HCT116 (cell line): ENCODE results near the gene UBE3B.

Experiments used
- CEBPB ChIP-seq: IDR thresholded peaks from 2 replicates; pipeline ENCODE4 v1.6.1; 2012; ENCODE audit warnings: low read depth
- CTCF ChIP-seq, 3 experiments: fragments of 200-600 bp in 1 of 3; sonication (generic) in 1 of 3; IDR thresholded peaks in 2 of 3; conservative IDR thresholded peaks in 1 of 3; 2 replicates each; pipeline ENCODE4 v1.5.1; 2012 to 2017; ENCODE audit warnings: low read depth in 2 of 3, low read length in 2 of 3, antibody characterized with exemption in 1 of 3, borderline replicate concordance in 1 of 3, control low read depth in 1 of 3, mild to moderate bottlenecking in 1 of 3, mixed read lengths in 1 of 3, mixed run types in 1 of 3, moderate library complexity in 1 of 3; ENCODE audit not compliant: insufficient read depth in 1 of 3
- EZH2 ChIP-seq: fragments of 200-600 bp; sonication (generic); IDR thresholded peaks from 2 replicates; pipeline ENCODE4 v1.6.1; 2017; ENCODE audit warnings: antibody characterized with exemption, mixed run types
- JUND ChIP-seq: IDR thresholded peaks from 2 replicates; pipeline ENCODE4 v1.6.1; 2012
- MAX ChIP-seq: IDR thresholded peaks from 2 replicates; pipeline ENCODE4 v1.6.1; 2012
- POLR2AphosphoS5 ChIP-seq: IDR thresholded peaks from 2 replicates; pipeline ENCODE4 v1.6.1; 2011; ENCODE audit warnings: mild to moderate bottlenecking, low read depth, low read length, moderate library complexity
- REST ChIP-seq: IDR thresholded peaks from 2 replicates; pipeline ENCODE4 v1.6.1; 2012; ENCODE audit warnings: low read depth
- TF ChIP-seq, protein P1 (sequence below): IDR thresholded peaks from 2 replicates; pipeline ENCODE4 v1.6.1; 2012

GRCh38 chr12:109458086-109458485 lies 19.3 kb upstream of the UBE3B start:
- no peak for TF ChIP-seq REST
- TF ChIP-seq EZH2 = no peak
- TF ChIP-seq JUND = no peak
- no peak for TF ChIP-seq CTCF (IDR thresholded peaks at IDR 0.05 in 2 of 3, conservative IDR thresholded peaks at IDR 0.05 in 1 of 3; ENCODE audit: borderline replicate concordance in 1 of 3, insufficient read depth in 1 of 3, low read depth in 2 of 3, low read length in 2 of 3)
- TF ChIP-seq CEBPB = no peak
- TF ChIP-seq MAX = no peak
- TF ChIP-seq, protein P1, sequence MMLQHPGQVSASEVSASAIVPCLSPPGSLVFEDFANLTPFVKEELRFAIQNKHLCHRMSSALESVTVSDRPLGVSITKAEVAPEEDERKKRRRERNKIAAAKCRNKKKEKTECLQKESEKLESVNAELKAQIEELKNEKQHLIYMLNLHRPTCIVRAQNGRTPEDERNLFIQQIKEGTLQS = no peak
- TF ChIP-seq POLR2AphosphoS5 = no peak
